CD14-positive monocyte (primary cell): ENCODE results near the gene PSPC1. TPM values are rescaled to one million over a fixed set of nuclear protein-coding genes. Genes with fewer than 3 reads are reported as not detected.

Experiments used
- DNase-seq, 3 donors: peaks; one replicate each; pipeline ENCODE4 v3.0.0-alpha.2; 2011 to 2022
- H2AFZ ChIP-seq: 2 replicates; pipeline ENCODE4 v1.6.0; 2012; ENCODE audit warnings: mild to moderate bottlenecking, low read depth, low read length, inconsistent platforms; ENCODE audit not compliant: insufficient read depth, poor library complexity, severe bottlenecking
- H3K27ac ChIP-seq, 2 donors: 1 replicate in 1 of 2; 2 replicates in 1 of 2; pipeline ENCODE4 v1.5.1; 2012 to 2013; ENCODE audit warnings: low read length in 2 of 2, control low read depth in 1 of 2, inconsistent platforms in 1 of 2, low read depth in 1 of 2, mild to moderate bottlenecking in 1 of 2
- H3K27me3 ChIP-seq, 2 donors: one replicate each; pipeline versions ENCODE4 v1.6.0 to v1.6.1; 2011 to 2013; ENCODE audit warnings: low read length in 2 of 2; ENCODE audit not compliant: control insufficient read depth in 2 of 2, insufficient read depth in 2 of 2
- H3K36me3 ChIP-seq, 2 donors: replicated peaks in 1 of 2; 1 replicate in 1 of 2; 2 replicates in 1 of 2; pipeline versions ENCODE4 v1.5.1 to v1.6.1; 2012 to 2013; ENCODE audit warnings: low read length in 2 of 2, control low read depth in 1 of 2, inconsistent platforms in 1 of 2, mild to moderate bottlenecking in 1 of 2; ENCODE audit not compliant: insufficient read depth in 2 of 2, control insufficient read depth in 1 of 2
- H3K4me1 ChIP-seq, 2 donors: 1 replicate in 1 of 2; 2 replicates in 1 of 2; pipeline versions ENCODE4 v1.5.1 to v1.6.1; 2012 to 2013; ENCODE audit warnings: low read length in 2 of 2, control low read depth in 1 of 2, inconsistent platforms in 1 of 2, mild to moderate bottlenecking in 1 of 2, moderate library complexity in 1 of 2; ENCODE audit not compliant: insufficient read depth in 2 of 2, control insufficient read depth in 1 of 2
- H3K4me2 ChIP-seq: replicated peaks from 2 replicates; pipeline ENCODE3; 2012; ENCODE audit warnings: low read length, moderate library complexity, mild to moderate bottlenecking; ENCODE audit not compliant: poor library complexity, severe bottlenecking; ENCODE audit errors: extremely low read depth
- H3K4me3 ChIP-seq, 3 experiments: fragments of 200-600 bp in 1 of 3; sonication (generic) in 1 of 3; replicated peaks in 1 of 3; 1 replicate in 2 of 3; 2 replicates in 1 of 3; pipeline ENCODE4 v1.5.1; 2011 to 2013; ENCODE audit warnings: low read length in 3 of 3, mild to moderate bottlenecking in 3 of 3, control low read depth in 2 of 3, low read depth in 2 of 3, inconsistent platforms in 1 of 3, moderate library complexity in 1 of 3
- H3K79me2 ChIP-seq: 2 replicates; pipeline ENCODE4 v1.6.0; 2012; ENCODE audit warnings: mild to moderate bottlenecking, control low read depth, inconsistent platforms, low read length, moderate library complexity; ENCODE audit not compliant: insufficient read depth
- H3K9ac ChIP-seq: 2 replicates; pipeline ENCODE4 v1.6.0; 2017; ENCODE audit warnings: low read length, mild to moderate bottlenecking; ENCODE audit not compliant: insufficient read depth, poor library complexity, severe bottlenecking
- H3K9me3 ChIP-seq, 2 donors: replicated peaks in 1 of 2; 1 replicate in 1 of 2; 2 replicates in 1 of 2; pipeline versions ENCODE4 v1.5.1 to v1.6.1; 2012 to 2013; ENCODE audit warnings: low read length in 2 of 2, control low read depth in 1 of 2; ENCODE audit not compliant: control insufficient read depth in 1 of 2, insufficient read depth in 1 of 2
- H4K20me1 ChIP-seq: 2 replicates; pipeline ENCODE4 v1.6.0; 2012; ENCODE audit warnings: mild to moderate bottlenecking, low read length, control low read depth, moderate library complexity; ENCODE audit not compliant: insufficient read depth
- H3K27ac Mint-ChIP-seq, 7 donors: one replicate each; pipeline ENCODE4 v1.8.0; 2020; ENCODE audit warnings: mild to moderate bottlenecking in 7 of 7, mixed read lengths in 7 of 7, moderate library complexity in 6 of 7, inconsistent platforms in 2 of 7
- H3K27me3 Mint-ChIP-seq, 3 donors: one replicate each; pipeline ENCODE4 v1.8.0; 2021 to 2022; ENCODE audit warnings: low read depth in 3 of 3, mild to moderate bottlenecking in 3 of 3, mixed read lengths in 3 of 3, moderate library complexity in 3 of 3, inconsistent platforms in 1 of 3
- H3K36me3 Mint-ChIP-seq, 2 donors: one replicate each; pipeline ENCODE4 v1.8.0; 2020; ENCODE audit warnings: mixed read lengths in 2 of 2, inconsistent platforms in 1 of 2, mild to moderate bottlenecking in 1 of 2
- H3K4me1 Mint-ChIP-seq: one replicate; pipeline ENCODE4 v1.8.0; 2020; ENCODE audit warnings: mild to moderate bottlenecking, mixed read lengths
- H3K4me3 Mint-ChIP-seq, 2 donors: one replicate each; pipeline ENCODE4 v1.8.0; 2020; ENCODE audit warnings: mild to moderate bottlenecking in 2 of 2, mixed read lengths in 2 of 2, moderate library complexity in 1 of 2
- H3K9me3 Mint-ChIP-seq, 7 donors: one replicate each; pipeline ENCODE4 v1.8.0; 2020 to 2022; ENCODE audit warnings: mixed read lengths in 7 of 7, mild to moderate bottlenecking in 6 of 7, moderate library complexity in 6 of 7, inconsistent platforms in 2 of 7
- WGBS: methylation state at CpG from one replicate; pipeline ENCODE4 v1.1.5; 2013; ENCODE audit warnings: missing lambda C conversion rate; ENCODE audit not compliant: insufficient coverage; 5-methylcytosine and 5-hydroxymethylcytosine counted together
- intact Hi-C, 2 donors: fragments of 100-400 bp; cut with micrococcal nuclease; formaldehyde crosslinking; loops; one replicate each; pipeline versions ENCODE4 v1.15.0 to v1.15.1; 2023
- polyA plus RNA-seq, 3 donors: library from polyadenylated mRNA; depleted of rRNA in 1 of 3; unstranded in 2 of 3; stranded (reverse) in 1 of 3; fragments of 300-500 nt in 2 of 3; fragments of >200 nt in 1 of 3; fragmentation: Illumina TruSeq in 2 of 3; gene quantifications; 1 replicate in 2 of 3; 2 replicates in 1 of 3; pipeline ENCODE4 v1.2.3, GENCODE V29; 2012 to 2021
- TF ChIP-seq, protein P1 (sequence below): fragments of 200-600 bp; IDR thresholded peaks from one replicate; pipeline ENCODE4 v1.8.0; 2022; ENCODE audit warnings: antibody characterized with exemption, mild to moderate bottlenecking

The PSPC1 gene
- polyA plus RNA-seq, 3 donors, result 17.3 to 34.4 (median 19.4) TPM

DNA sequence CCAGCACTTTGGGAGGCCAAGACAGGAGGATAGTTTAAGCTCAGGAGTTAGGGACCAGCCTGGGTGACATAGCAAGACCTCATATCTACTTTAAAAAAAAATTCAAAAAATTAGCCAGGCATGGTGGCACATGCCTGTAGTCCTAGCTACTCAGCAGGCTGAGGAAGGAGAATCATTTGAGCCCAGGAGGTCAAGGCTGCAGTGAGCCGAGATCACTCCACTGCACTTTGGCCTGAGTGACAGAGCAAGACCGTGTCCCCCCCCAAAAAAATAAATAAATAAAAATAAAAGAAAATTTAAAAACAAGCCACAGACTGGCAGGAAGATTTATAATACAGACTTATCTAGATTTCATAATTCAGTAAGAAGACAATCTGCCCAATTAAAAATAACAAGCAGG is 14.8 kb downstream of the PSPC1 start:
- Mint-ChIP-seq H3K9me3 (peaks cover 0 to 7% (median 0%) of the 10 kb centered on the region in 7 donors), H3K36me3 (peaks cover 47 to 76% of the 10 kb centered on the region in 2 donors), H3K4me3 (no peak overlapping the region), H3K27me3 (peaks cover 0 to 1% (median 0%) of the 10 kb centered on the region in 3 donors), H3K27ac (peak overlapping the region in 2 of 7 donors; percentile 55 to 82), H3K4me1 (peaks cover 9% of the 10 kb centered on the region)
- no peak overlapping the region for H3K9ac ChIP-seq
- no peak overlapping the region for H3K4me3 ChIP-seq
- TF ChIP-seq, protein P1, sequence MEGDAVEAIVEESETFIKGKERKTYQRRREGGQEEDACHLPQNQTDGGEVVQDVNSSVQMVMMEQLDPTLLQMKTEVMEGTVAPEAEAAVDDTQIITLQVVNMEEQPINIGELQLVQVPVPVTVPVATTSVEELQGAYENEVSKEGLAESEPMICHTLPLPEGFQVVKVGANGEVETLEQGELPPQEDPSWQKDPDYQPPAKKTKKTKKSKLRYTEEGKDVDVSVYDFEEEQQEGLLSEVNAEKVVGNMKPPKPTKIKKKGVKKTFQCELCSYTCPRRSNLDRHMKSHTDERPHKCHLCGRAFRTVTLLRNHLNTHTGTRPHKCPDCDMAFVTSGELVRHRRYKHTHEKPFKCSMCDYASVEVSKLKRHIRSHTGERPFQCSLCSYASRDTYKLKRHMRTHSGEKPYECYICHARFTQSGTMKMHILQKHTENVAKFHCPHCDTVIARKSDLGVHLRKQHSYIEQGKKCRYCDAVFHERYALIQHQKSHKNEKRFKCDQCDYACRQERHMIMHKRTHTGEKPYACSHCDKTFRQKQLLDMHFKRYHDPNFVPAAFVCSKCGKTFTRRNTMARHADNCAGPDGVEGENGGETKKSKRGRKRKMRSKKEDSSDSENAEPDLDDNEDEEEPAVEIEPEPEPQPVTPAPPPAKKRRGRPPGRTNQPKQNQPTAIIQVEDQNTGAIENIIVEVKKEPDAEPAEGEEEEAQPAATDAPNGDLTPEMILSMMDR, result no peak
- no peaks in the 10 kb centered on the region for H3K4me1 ChIP-seq
- intact Hi-C loops, result no loop called here
- peak overlapping the region in 1 of 2 donors; percentile 51 for H3K27ac ChIP-seq
- no peak overlapping the region for H3K4me2 ChIP-seq
- H4K20me1 ChIP-seq, result peaks cover 100% of the 10 kb centered on the region
- no peak overlapping the region for H2AFZ ChIP-seq
- no peaks in the 10 kb centered on the region for H3K9me3 ChIP-seq
- H3K36me3 ChIP-seq, result peaks cover 52 to 80% of the 10 kb centered on the region in 2 donors
- no peak for DNase-seq
- no peaks in the 10 kb centered on the region for H3K27me3 ChIP-seq
- H3K79me2 ChIP-seq, result peaks cover 100% of the 10 kb centered on the region
- no CpG with 5 or more reads among the region's 2 CpGs for WGBS

DNA sequence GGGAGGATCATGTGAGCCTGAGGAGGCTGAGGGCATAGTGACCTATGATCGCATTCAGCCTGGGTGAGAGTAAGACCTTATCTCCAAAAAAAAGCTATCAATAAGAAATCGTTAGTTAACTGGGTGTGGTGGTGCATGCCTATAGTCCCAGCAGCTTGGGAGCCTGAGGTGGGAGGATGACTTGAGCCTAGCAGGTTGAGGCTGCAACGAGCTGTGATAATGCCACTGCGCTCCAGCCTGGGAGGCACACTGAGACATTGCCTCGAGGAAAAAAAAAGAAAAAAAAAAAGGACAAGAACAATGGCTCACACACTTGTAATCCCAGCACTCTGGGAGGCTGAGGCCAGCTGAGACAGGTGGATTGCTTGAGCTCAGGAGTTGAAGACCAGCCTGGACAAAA is 16.2 kb downstream of the PSPC1 start:
- Mint-ChIP-seq H3K9me3 (peaks cover 0 to 7% (median 0%) of the 10 kb centered on the region in 7 donors), H3K4me1 (peaks cover 9% of the 10 kb centered on the region), H3K27ac (peak overlapping the region in 4 of 7 donors; percentile 16 to 69 (median 62)), H3K27me3 (peaks cover 0 to 1% (median 0%) of the 10 kb centered on the region in 3 donors), H3K4me3 (no peak overlapping the region), H3K36me3 (peaks cover 46 to 80% of the 10 kb centered on the region in 2 donors)
- DNase-seq, result no peak
- H2AFZ ChIP-seq, result no peak overlapping the region
- H3K27ac ChIP-seq, result peak overlapping the region in 1 of 2 donors; percentile 20
- H3K4me3 ChIP-seq, result no peak overlapping the region
- intact Hi-C loops, result no loop called here
- H3K27me3 ChIP-seq, result no peaks in the 10 kb centered on the region
- H3K36me3 ChIP-seq, result peaks cover 41 to 81% of the 10 kb centered on the region in 2 donors
- peaks cover 100% of the 10 kb centered on the region for H3K79me2 ChIP-seq
- H4K20me1 ChIP-seq, result peaks cover 100% of the 10 kb centered on the region
- H3K9ac ChIP-seq, result no peak overlapping the region
- H3K9me3 ChIP-seq, result no peaks in the 10 kb centered on the region
- 92% methylated on average over 2 of the region's 5 CpGs for WGBS
- H3K4me2 ChIP-seq, result no peak overlapping the region
- TF ChIP-seq, protein P1, result no peak
- no peaks in the 10 kb centered on the region for H3K4me1 ChIP-seq
